Lower leg skin (tissue), 4 donors: ENCODE results near the gene ELK1. TPM values are rescaled to one million over a fixed set of nuclear protein-coding genes. Genes with fewer than 3 reads are reported as not detected.
"Not testable (repeated sequence)": the region's sequence is repeated elsewhere in the genome, so short reads cannot be mapped to it uniquely, and the experiment has no call there.

ENCODE experiments used
- DNase-seq, 2 donors: peaks; one replicate each; pipeline ENCODE4 v3.0.0-alpha.2; 2019; ENCODE audit warnings: low spot score in 2 of 2
- H3K4me3 ChIP-seq: fragments of 200-600 bp; sonication (generic); 2 replicates; pipeline ENCODE4 v1.5.1; 2017; ENCODE audit warnings: mild to moderate bottlenecking, low read depth; ENCODE audit not compliant: poor library complexity, severe bottlenecking
- POLR2A ChIP-seq, 2 donors: fragments of 450-650 bp; IDR thresholded peaks; one replicate each; pipeline ENCODE4 v1.6.1; 2016 to 2017; ENCODE audit warnings: antibody characterized with exemption in 2 of 2, mild to moderate bottlenecking in 1 of 2, moderate library complexity in 1 of 2
- WGBS, 2 donors: methylation state at CpG; one replicate each; pipeline ENCODE4 v1.1.5; 2018; 5-methylcytosine and 5-hydroxymethylcytosine counted together
- intact Hi-C: fragments of 100-400 bp; cut with DNase I; formaldehyde crosslinking; loops from one replicate; pipeline ENCODE4 v1.15.0; 2023; ENCODE audit warnings: low total_unique reads
- total RNA-seq, 4 donors: library from RNA; depleted of rRNA; stranded (reverse); fragments of >200 nt; gene quantifications; one replicate each; pipeline ENCODE4 v1.1.0, GENCODE V29; 2016
- TF ChIP-seq, protein P1 (sequence below), 3 donors: fragments of 450-650 bp; IDR thresholded peaks; one replicate each; pipeline ENCODE4 v1.5.1; 2016; ENCODE audit warnings: antibody characterized with exemption in 3 of 3, mild to moderate bottlenecking in 3 of 3, moderate library complexity in 2 of 3

The ELK1 gene
- total RNA-seq, 4 donors from 2014 or later = 19.7 to 28.4 (median 25.5) TPM

DNA sequence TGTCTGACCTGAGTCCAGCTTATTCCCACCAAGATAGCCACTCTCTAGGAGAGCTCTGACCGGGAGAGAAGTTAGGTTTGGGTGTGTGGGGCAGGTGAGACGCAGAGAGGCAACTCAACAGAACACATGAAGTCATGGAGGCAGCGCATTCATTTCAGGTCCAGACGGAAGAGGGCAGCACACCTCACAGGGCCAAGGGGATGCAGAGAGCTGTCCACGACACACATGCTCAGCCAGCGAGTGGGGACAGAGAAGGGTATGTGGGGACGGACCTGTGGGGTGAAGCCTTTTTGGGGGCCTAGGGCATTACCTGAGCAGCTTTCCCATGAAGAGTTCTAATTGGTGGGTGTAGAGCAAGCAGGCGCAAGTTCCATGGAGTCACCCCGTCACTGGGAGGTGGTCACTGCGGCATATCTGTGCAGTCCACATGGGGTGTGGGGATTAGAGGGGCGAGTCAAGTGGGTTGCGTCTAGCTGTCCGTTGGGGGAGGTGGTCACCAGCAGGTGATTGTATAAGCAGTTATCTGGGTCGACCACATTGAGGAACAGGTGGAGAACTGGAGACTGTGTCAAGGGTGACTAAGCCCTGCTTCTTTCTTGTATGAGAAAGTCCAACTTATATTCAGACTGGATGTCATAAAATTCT, 32.9 kb upstream of the ELK1 start:
- no peak overlapping the region for H3K4me3 ChIP-seq
- TF ChIP-seq, protein P1, sequence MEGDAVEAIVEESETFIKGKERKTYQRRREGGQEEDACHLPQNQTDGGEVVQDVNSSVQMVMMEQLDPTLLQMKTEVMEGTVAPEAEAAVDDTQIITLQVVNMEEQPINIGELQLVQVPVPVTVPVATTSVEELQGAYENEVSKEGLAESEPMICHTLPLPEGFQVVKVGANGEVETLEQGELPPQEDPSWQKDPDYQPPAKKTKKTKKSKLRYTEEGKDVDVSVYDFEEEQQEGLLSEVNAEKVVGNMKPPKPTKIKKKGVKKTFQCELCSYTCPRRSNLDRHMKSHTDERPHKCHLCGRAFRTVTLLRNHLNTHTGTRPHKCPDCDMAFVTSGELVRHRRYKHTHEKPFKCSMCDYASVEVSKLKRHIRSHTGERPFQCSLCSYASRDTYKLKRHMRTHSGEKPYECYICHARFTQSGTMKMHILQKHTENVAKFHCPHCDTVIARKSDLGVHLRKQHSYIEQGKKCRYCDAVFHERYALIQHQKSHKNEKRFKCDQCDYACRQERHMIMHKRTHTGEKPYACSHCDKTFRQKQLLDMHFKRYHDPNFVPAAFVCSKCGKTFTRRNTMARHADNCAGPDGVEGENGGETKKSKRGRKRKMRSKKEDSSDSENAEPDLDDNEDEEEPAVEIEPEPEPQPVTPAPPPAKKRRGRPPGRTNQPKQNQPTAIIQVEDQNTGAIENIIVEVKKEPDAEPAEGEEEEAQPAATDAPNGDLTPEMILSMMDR (IDR thresholded peaks at IDR 0.05) = no peak
- no peak for TF ChIP-seq POLR2A (IDR thresholded peaks at IDR 0.05)
- intact Hi-C loops = no loop called here
- 79 to 83% methylated on average over 13 to 14 of the region's 14 CpGs for WGBS, 2 donors
- no peak for DNase-seq

DNA sequence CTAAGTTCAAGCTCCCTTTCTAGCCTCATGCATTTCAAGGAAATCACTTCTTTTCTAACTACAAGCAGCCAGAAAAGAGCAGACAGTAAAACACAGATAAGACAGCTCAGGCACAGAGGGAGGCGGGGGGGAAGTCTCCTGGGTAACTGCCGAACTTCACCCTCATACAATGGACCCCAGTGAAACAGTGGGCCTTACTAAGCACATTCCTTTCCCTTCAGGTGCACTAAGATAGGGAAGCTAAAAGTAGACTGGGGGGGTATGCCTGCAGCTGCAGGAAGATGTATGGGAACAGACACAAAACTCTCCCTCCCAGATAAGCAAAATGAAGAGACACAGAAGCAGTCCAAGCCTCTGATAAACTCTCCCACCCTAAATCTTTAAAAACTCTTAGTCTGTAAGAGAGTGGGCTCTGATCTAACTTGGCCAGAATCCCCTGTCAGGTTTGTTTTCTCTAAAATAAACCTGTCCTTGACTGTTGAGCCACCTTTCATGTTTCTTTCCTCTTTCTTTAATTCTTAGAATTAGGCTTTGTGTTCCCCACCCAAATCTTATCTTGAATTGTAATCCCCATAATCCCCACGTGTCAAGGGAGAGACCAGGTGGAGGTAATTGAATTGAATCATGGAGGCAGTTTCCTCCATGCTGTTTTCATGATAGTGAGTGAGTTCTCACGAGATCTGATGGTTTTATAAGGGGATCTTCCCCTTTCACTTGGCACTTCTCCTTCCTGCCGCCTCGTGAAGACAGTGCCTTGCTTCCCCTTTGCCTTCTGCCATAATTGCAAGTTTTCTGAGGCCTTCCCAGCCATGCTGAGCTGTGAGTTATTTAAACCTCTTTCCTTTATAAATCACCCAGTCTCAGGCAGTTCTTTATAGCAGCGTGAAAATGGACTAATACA, 25.8 kb upstream of the ELK1 start:
- 67 to 73% methylated on average over 7 of the region's 7 CpGs for WGBS, 2 donors
- DNase-seq, H3K4me3 ChIP-seq, intact Hi-C loops: not testable (repeated sequence)

- no peak for TF ChIP-seq POLR2A (IDR thresholded peaks at IDR 0.05)
- TF ChIP-seq, protein P1 (IDR thresholded peaks at IDR 0.05) = no peak
- H3K4me3 ChIP-seq = no peak overlapping the region
- intact Hi-C loops = no loop called here
- no peak for DNase-seq
- WGBS, 2 donors = 75 to 82% methylated on average over 5 of the region's 5 CpGs
Observed at GRCh38 chrX:47674776-47675175, 24.4 kb upstream of the ELK1 start.

GRCh38 chrX:47665797-47666196, 15.4 kb upstream of the ELK1 start:
- H3K4me3 ChIP-seq, DNase-seq, intact Hi-C loops: not testable (repeated sequence)
- 75 to 95% methylated on average over 4 of the region's 4 CpGs for WGBS, 2 donors

DNA sequence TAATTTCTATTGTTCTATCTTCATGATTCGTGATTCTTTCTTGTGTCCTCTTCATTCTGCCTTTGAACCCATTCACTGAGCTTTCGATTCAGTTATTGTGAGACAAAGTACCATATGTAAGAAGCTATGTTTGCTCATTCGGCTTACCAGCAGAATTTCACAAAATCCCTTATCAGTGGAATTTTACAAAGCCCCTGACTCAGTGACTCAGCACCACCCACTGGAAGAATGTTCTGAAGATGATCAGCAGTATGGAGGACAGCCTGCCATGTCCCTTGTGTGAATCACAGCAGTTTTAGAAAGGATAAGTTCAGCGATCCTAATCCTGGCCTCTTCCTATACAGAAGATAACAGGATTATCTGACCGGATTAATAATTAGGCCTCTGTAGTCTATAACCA, 14.4 kb upstream of the ELK1 start:
- WGBS, 2 donors = 78 to 85% methylated on average over 5 of the region's 5 CpGs
- intact Hi-C loops = no loop called here

GRCh38 chrX:47662144-47662657, 11.8 kb upstream of the ELK1 start:
- H3K4me3 ChIP-seq = no peak overlapping the region
- WGBS, 2 donors = 47 to 57% methylated on average over 1 of the region's 1 CpG
- DNase-seq = no peak

More for the DNA sequence above, 14.4 kb upstream of the ELK1 start:
- no peak for DNase-seq
- H3K4me3 ChIP-seq = no peak overlapping the region
- TF ChIP-seq, protein P1 (IDR thresholded peaks at IDR 0.05) = no peak
- TF ChIP-seq POLR2A (IDR thresholded peaks at IDR 0.05) = no peak

More at GRCh38 chrX:47662144-47662657, 11.8 kb upstream of the ELK1 start:
- intact Hi-C loops = no loop called here
- no peak for TF ChIP-seq POLR2A (IDR thresholded peaks at IDR 0.05)
- TF ChIP-seq, protein P1 (IDR thresholded peaks at IDR 0.05) = no peak
